ENCODE measurements around the gene SMIM3. TPM values are rescaled to one million over a fixed set of nuclear protein-coding genes. Genes with fewer than 3 reads are reported as not detected.

Gene SMIM3
- total and polyA plus RNA-seq, 2 experiments from 2014 or later = 6.2 to 7.6 TPM

GRCh38 chr5:150763023-150763769, 15.4 kb upstream of the SMIM3 start:
- no peak for ATAC-seq
- Histone ChIP-seq H2AFZ (no peak overlapping the region), H3K36me3 (ENCODE audit: insufficient read depth) (no peaks in the 10 kb centered on the region), H3K4me2 (no peak overlapping the region), H3K4me1 (ENCODE audit: insufficient read depth) (no peaks in the 10 kb centered on the region), H3K27me3 (ENCODE audit: insufficient read depth) (peaks cover 9% of the 10 kb centered on the region; the same call in 1 of the 2 replicates), H3K4me3 (no peak overlapping the region), H3K9me2 (ENCODE audit: insufficient read depth) (no peaks in the 10 kb centered on the region), H4K20me1 (replicated peaks; ENCODE audit: insufficient read depth) (no peaks in the 10 kb centered on the region), H3K27ac (ENCODE audit: low read depth) (no peak overlapping the region), H3F3A (replicated peaks; ENCODE audit: low read depth) (no peaks in the 10 kb centered on the region), H3K79me2 (replicated peaks; ENCODE audit: insufficient read depth) (peaks cover under 1% of the 10 kb centered on the region; the same call in 1 of the 2 replicates)
- H3K4me1 Mint-ChIP-seq = no peaks in the 10 kb centered on the region; the same call in 2 of the 3 replicates
- peaks cover 8% of the 10 kb centered on the region for H3K36me3 Mint-ChIP-seq (ENCODE audit: low read depth)
- no peak overlapping the region for H3K4me3 Mint-ChIP-seq
- TF ChIP-seq CTCF (conservative IDR thresholded peaks at IDR 0.05; ENCODE audit: low read depth in 2 of 2) (peak in 1 of 2 experiments; percentile 14; a peak in 2 of 4 replicates), STAT1 (IDR thresholded peaks at IDR 0.05; ENCODE audit: unreplicated experiment) (no peak), EZH2 (IDR thresholded peaks at IDR 0.05; ENCODE audit: low read depth, unreplicated experiment) (no peak)
- H3K9me3 Mint-ChIP-seq = peaks cover 12% of the 10 kb centered on the region
- peaks cover 10% of the 10 kb centered on the region for H3K27me3 Mint-ChIP-seq (ENCODE audit: insufficient read depth, low read depth, poor library complexity)
- DNase-seq (ENCODE audit: low spot score) = no peak
- H3K27ac Mint-ChIP-seq = no peak overlapping the region

GRCh38 chr5:150764530-150764929, 14.0 kb upstream of the SMIM3 start:
- Histone ChIP-seq H3K4me2 (no peak overlapping the region), H3K4me3 (no peak overlapping the region), H3K79me2 (replicated peaks; ENCODE audit: insufficient read depth) (no peaks in the 10 kb centered on the region), H3K27me3 (ENCODE audit: insufficient read depth) (peaks cover 9% of the 10 kb centered on the region; the same call in 1 of the 2 replicates), H3K9me2 (ENCODE audit: insufficient read depth) (no peaks in the 10 kb centered on the region), H3K27ac (ENCODE audit: low read depth) (no peak overlapping the region), H3K4me1 (ENCODE audit: insufficient read depth) (no peaks in the 10 kb centered on the region), H2AFZ (no peak overlapping the region), H3K36me3 (ENCODE audit: insufficient read depth) (no peaks in the 10 kb centered on the region), H4K20me1 (replicated peaks; ENCODE audit: insufficient read depth) (no peaks in the 10 kb centered on the region), H3F3A (replicated peaks; ENCODE audit: low read depth) (no peaks in the 10 kb centered on the region)
- Mint-ChIP-seq H3K4me3 (no peak overlapping the region), H3K36me3 (ENCODE audit: low read depth) (peaks cover 2% of the 10 kb centered on the region; the same call in 2 of the 3 replicates), H3K9me3 (peaks cover 6% of the 10 kb centered on the region), H3K27ac (no peak overlapping the region), H3K4me1 (no peaks in the 10 kb centered on the region; the same call in 2 of the 3 replicates), H3K27me3 (ENCODE audit: insufficient read depth, low read depth, poor library complexity) (peaks cover 4% of the 10 kb centered on the region)
- ATAC-seq = no peak
- no peak for DNase-seq (ENCODE audit: low spot score)
- TF ChIP-seq ZNF462 (CRISPR knock-in tag; IDR thresholded peaks at IDR 0.05) (no peak), REST (IDR thresholded peaks at IDR 0.05; ENCODE audit: unreplicated experiment) (no peak), NANOG (IDR thresholded peaks at IDR 0.05; ENCODE audit: borderline replicate concordance) (no peak), EZH2 (IDR thresholded peaks at IDR 0.05; ENCODE audit: low read depth, unreplicated experiment) (no peak), JUNB (IDR thresholded peaks at IDR 0.05; ENCODE audit: unreplicated experiment) (no peak), CREB1 (CRISPR knock-in tag; IDR thresholded peaks at IDR 0.05; ENCODE audit: low read depth) (no peak)

Measured in GM23338 (cell line).